GM21529 (cell line): Measurements from ENCODE around the gene GOLGA5.
"Not testable (repeated sequence)": the region's sequence is repeated elsewhere in the genome, so short reads cannot be mapped to it uniquely, and the experiment has no call there.

Source experiments
- ATAC-seq: cut with Tn5 transposase; IDR thresholded peaks from one replicate; pipeline ENCODE4 v1.9.1; 2021; ENCODE audit not compliant: unreplicated experiment

GOLGA5 gene

GRCh38 chr14:92793709-92794546 is at the start of gene GOLGA5:
Gene GOLGA5, plus strand, starts transcription at chr14:92794305. Its CDS starts 3,133 bp downstream, at chr14:92797438.
- peak; percentile 92 for ATAC-seq

- no peak for ATAC-seq
Measured at GRCh38 chr14:92747701-92748258, 46.3 kb upstream of the GOLGA5 start.

GRCh38 chr14:92748259-92749016 is 45.7 kb upstream of the GOLGA5 start, which contains the start of gene LGMN:
Gene LGMN, minus strand, starts transcription at chr14:92748627. Its CDS starts 15,841 bp downstream, at chr14:92732786.
- ATAC-seq = peak; percentile 86

- not testable (repeated sequence) for ATAC-seq
Measured at GRCh38 chr14:92750222-92750728, 43.8 kb upstream of the GOLGA5 start.

GRCh38 chr14:92750994-92751400 is 43.1 kb upstream of the GOLGA5 start:
- ATAC-seq = peak; percentile 30

- no peak for ATAC-seq
Measured at GRCh38 chr14:92751819-92752218, 42.3 kb upstream of the GOLGA5 start.

GRCh38 chr14:92753250-92753649 is 40.9 kb upstream of the GOLGA5 start:
- no peak for ATAC-seq

GRCh38 chr14:92754966-92755365 is 39.1 kb upstream of the GOLGA5 start:
- no peak for ATAC-seq

GRCh38 chr14:92755495-92755894 is 38.6 kb upstream of the GOLGA5 start:
- ATAC-seq = no peak

- ATAC-seq = no peak
Measured at GRCh38 chr14:92756446-92756845, 37.7 kb upstream of the GOLGA5 start.

- ATAC-seq = no peak
Measured at GRCh38 chr14:92759300-92759678, 34.8 kb upstream of the GOLGA5 start.

- ATAC-seq = no peak
Measured at GRCh38 chr14:92759679-92760523, 34.2 kb upstream of the GOLGA5 start.

GRCh38 chr14:92760524-92760805 is 33.6 kb upstream of the GOLGA5 start:
- no peak for ATAC-seq

GRCh38 chr14:92763666-92764631 is 30.2 kb upstream of the GOLGA5 start:
- not testable (repeated sequence) for ATAC-seq

GRCh38 chr14:92768236-92768635 is 25.9 kb upstream of the GOLGA5 start:
- ATAC-seq = peak; percentile 90

GRCh38 chr14:92768795-92769194 is 25.3 kb upstream of the GOLGA5 start:
- ATAC-seq = peak; percentile 16

- ATAC-seq = no peak
Measured at GRCh38 chr14:92770484-92770883, 23.6 kb upstream of the GOLGA5 start.

GRCh38 chr14:92774572-92774971 is 19.5 kb upstream of the GOLGA5 start:
- ATAC-seq = no peak

GRCh38 chr14:92775292-92775691 is 18.8 kb upstream of the GOLGA5 start:
- peak; percentile 96 for ATAC-seq
